IMR-90 (cell line): ENCODE results near the gene TPO. TPM values are rescaled to one million over a fixed set of nuclear protein-coding genes. Genes with fewer than 3 reads are reported as not detected.

Experiments used
- ATAC-seq: fragments of 200-7000 bp; cut with Tn5 transposase; 2 replicates; pipeline ENCODE4 v1.9.1; 2020; ENCODE audit warnings: low read depth, mild to moderate bottlenecking, moderate library complexity
- BruUV-seq: library from RNA; stranded (reverse); fragments of 400-500 nt; replicated peaks from 2 replicates; lab custom pipeline; 2021; lab: Mats Ljungman, UMichigan
- CTCF ChIA-PET: fragments of 300-600 bp; formaldehyde crosslinking; extraction: SDS; loops from one replicate; lab custom pipeline; 2021; ENCODE audit warnings: antibody characterized with exemption; lab: Yijun Ruan, JAX
- POLR2A ChIA-PET: fragments of 300-600 bp; sonication (Branson Sonifier 250); formaldehyde crosslinking; loops from one replicate; lab custom pipeline; 2022; ENCODE audit warnings: antibody characterized with exemption; ENCODE audit not compliant: unreplicated experiment; lab: Charles Lee
- DNase-seq: peaks from one replicate; pipeline ENCODE4 v3.0.0; 2013
- H2AFZ ChIP-seq: replicated peaks from 2 replicates; pipeline ENCODE3; 2013; ENCODE audit warnings: low read length, mild to moderate bottlenecking; ENCODE audit not compliant: poor library complexity
- H2AK5ac ChIP-seq: 2 replicates; pipeline ENCODE4 v1.6.1; 2013; ENCODE audit warnings: low read depth, low read length, inconsistent platforms
- H2AK9ac ChIP-seq: replicated peaks from 2 replicates; pipeline ENCODE3; 2013; ENCODE audit warnings: mild to moderate bottlenecking, low read depth, low read length, moderate library complexity; ENCODE audit not compliant: poor library complexity
- H2BK120ac ChIP-seq: 2 replicates; pipeline ENCODE4 v1.6.1; 2013; ENCODE audit warnings: low read depth, low read length, inconsistent platforms
- H2BK15ac ChIP-seq: 3 replicates; pipeline ENCODE4 v1.6.1; 2013; ENCODE audit warnings: low read depth, low read length, inconsistent platforms
- H2BK20ac ChIP-seq: 2 replicates; pipeline ENCODE4 v1.6.1; 2013; ENCODE audit warnings: low read depth, mild to moderate bottlenecking, inconsistent platforms, low read length, moderate library complexity
- H2BK5ac ChIP-seq: 2 replicates; pipeline ENCODE4 v1.6.1; 2013; ENCODE audit warnings: mild to moderate bottlenecking, low read depth, low read length, inconsistent platforms; ENCODE audit not compliant: poor library complexity, severe bottlenecking
- H3K14ac ChIP-seq: replicated peaks from 2 replicates; pipeline ENCODE4 v1.6.1; 2013; ENCODE audit warnings: low read depth, low read length, inconsistent platforms
- H3K18ac ChIP-seq: 2 replicates; pipeline ENCODE4 v1.6.1; 2013; ENCODE audit warnings: low read depth, low read length, control low read depth
- H3K23ac ChIP-seq: 2 replicates; pipeline ENCODE4 v1.6.1; 2013; ENCODE audit warnings: low read depth, low read length, inconsistent platforms
- H3K27ac ChIP-seq: 2 replicates; pipeline ENCODE4 v1.5.1; 2013; ENCODE audit warnings: mild to moderate bottlenecking, control low read depth, low read length; ENCODE audit not compliant: insufficient read depth
- H3K27me3 ChIP-seq: 2 replicates; pipeline ENCODE4 v1.6.1; 2013; ENCODE audit warnings: low read length; ENCODE audit not compliant: control insufficient read depth, insufficient read depth
- H3K36me3 ChIP-seq: 2 replicates; pipeline ENCODE4 v1.6.1; 2013; ENCODE audit warnings: low read length, mixed read lengths; ENCODE audit not compliant: control insufficient read depth, insufficient read depth
- H3K4ac ChIP-seq: 2 replicates; pipeline ENCODE4 v1.6.1; 2013; ENCODE audit warnings: low read depth, low read length, inconsistent platforms
- H3K4me1 ChIP-seq: 2 replicates; pipeline ENCODE4 v1.6.1; 2013; ENCODE audit warnings: low read length, mixed read lengths; ENCODE audit not compliant: control insufficient read depth, insufficient read depth
- H3K4me2 ChIP-seq: 2 replicates; pipeline ENCODE4 v1.6.1; 2013; ENCODE audit warnings: low read depth, mild to moderate bottlenecking, control low read depth, low read length, moderate library complexity
- H3K4me3 ChIP-seq: 2 replicates; pipeline ENCODE4 v1.5.1; 2013; ENCODE audit warnings: low read depth, mild to moderate bottlenecking, control low read depth, low read length, moderate library complexity; ENCODE audit not compliant: insufficient read depth
- H3K56ac ChIP-seq: 2 replicates; pipeline ENCODE4 v1.6.1; 2013; ENCODE audit warnings: low read length, inconsistent platforms; ENCODE audit not compliant: insufficient read depth; ENCODE audit errors: extremely low read depth
- H3K79me1 ChIP-seq, 2 experiments: 2 replicates each; pipeline ENCODE4 v1.6.1; 2013; ENCODE audit warnings: low read length in 2 of 2, inconsistent platforms in 1 of 2, low read depth in 1 of 2
- H3K9ac ChIP-seq: 2 replicates; pipeline ENCODE4 v1.6.1; 2013; ENCODE audit warnings: low read depth, low read length, control low read depth
- H3K9me1 ChIP-seq: 2 replicates; pipeline ENCODE4 v1.6.1; 2013; ENCODE audit warnings: low read length, inconsistent platforms; ENCODE audit not compliant: insufficient read depth
- H3K9me3 ChIP-seq: 2 replicates; pipeline ENCODE4 v1.6.1; 2013; ENCODE audit warnings: low read length; ENCODE audit not compliant: control insufficient read depth, insufficient read depth
- H4K20me1 ChIP-seq: 2 replicates; pipeline ENCODE4 v1.6.1; 2013; ENCODE audit warnings: low read length, inconsistent platforms; ENCODE audit not compliant: insufficient read depth
- H4K5ac ChIP-seq: 2 replicates; pipeline ENCODE4 v1.6.1; 2013; ENCODE audit warnings: mild to moderate bottlenecking, low read depth, low read length, control low read depth
- H4K8ac ChIP-seq, 2 experiments: 2 replicates each; pipeline ENCODE4 v1.6.1; 2013; ENCODE audit warnings: low read depth in 2 of 2, low read length in 2 of 2, control low read depth in 1 of 2, inconsistent platforms in 1 of 2
- H4K91ac ChIP-seq: 2 replicates; pipeline ENCODE4 v1.6.1; 2013; ENCODE audit warnings: low read depth, low read length, inconsistent platforms; ENCODE audit not compliant: insufficient read depth
- FOS ChIP-seq: fragments of 150-350 bp; IDR thresholded peaks from 2 replicates; pipeline ENCODE4 v1.6.1; 2016; ENCODE audit warnings: low read depth, low read length
- SMC3 ChIP-seq: fragments of 150-350 bp; IDR thresholded peaks from 2 replicates; pipeline ENCODE4 v1.6.1; 2016; ENCODE audit warnings: low read depth, mild to moderate bottlenecking, antibody characterized with exemption, low read length, moderate library complexity
- WGBS, 2 experiments: methylation state at CpG; one replicate each; pipeline versions ENCODE4 v1.1.5 to v1.1.7; 2013; ENCODE audit warnings: missing lambda C conversion rate in 2 of 2; ENCODE audit not compliant: insufficient read length in 1 of 2; ENCODE audit errors: extremely low coverage in 2 of 2; 5-methylcytosine and 5-hydroxymethylcytosine counted together
- dilution Hi-C: fragments of 300-500 bp; cut with HindIII; formaldehyde crosslinking; loops from one replicate; pipeline ENCODE4 v1.14.3; 2018; ENCODE audit warnings: low sequenced_read_pairs; ENCODE audit not compliant: unreplicated experiment
- in situ Hi-C: fragments of 300-500 bp; cut with MboI; formaldehyde crosslinking; loops from 3 replicates; pipeline ENCODE4 v1.14.3; 2019; ENCODE audit warnings: low sequenced_read_pairs, inconsistent platforms, mixed read lengths
- intact Hi-C: fragments of 100-400 bp; cut with micrococcal nuclease; formaldehyde crosslinking; loops from 2 replicates; pipeline ENCODE4 v1.10.0; 2022
- polyA plus RNA-seq, 3 experiments: library from polyadenylated mRNA; depleted of rRNA; stranded (reverse); fragments of >200 nt; gene quantifications; 2 replicates each; pipeline ENCODE4 v1.2.3, GENCODE V29; 2012; ENCODE audit warnings: low replicate concordance in 1 of 3
- total RNA-seq: library from RNA; depleted of rRNA; stranded (reverse); fragments of >200 nt; gene quantifications from 2 replicates; pipeline ENCODE4 v1.2.3, GENCODE V29; 2012
- TF ChIP-seq, protein P1 (sequence below): fragments of 150-350 bp; IDR thresholded peaks from 2 replicates; pipeline ENCODE4 v1.6.1; 2016; ENCODE audit warnings: low read depth, mild to moderate bottlenecking, low read length, moderate library complexity, borderline replicate concordance

Gene TPO
- total and polyA plus RNA-seq, 2 of the 4 experiments (the other 2 are of a cell fraction) = not detected

DNA sequence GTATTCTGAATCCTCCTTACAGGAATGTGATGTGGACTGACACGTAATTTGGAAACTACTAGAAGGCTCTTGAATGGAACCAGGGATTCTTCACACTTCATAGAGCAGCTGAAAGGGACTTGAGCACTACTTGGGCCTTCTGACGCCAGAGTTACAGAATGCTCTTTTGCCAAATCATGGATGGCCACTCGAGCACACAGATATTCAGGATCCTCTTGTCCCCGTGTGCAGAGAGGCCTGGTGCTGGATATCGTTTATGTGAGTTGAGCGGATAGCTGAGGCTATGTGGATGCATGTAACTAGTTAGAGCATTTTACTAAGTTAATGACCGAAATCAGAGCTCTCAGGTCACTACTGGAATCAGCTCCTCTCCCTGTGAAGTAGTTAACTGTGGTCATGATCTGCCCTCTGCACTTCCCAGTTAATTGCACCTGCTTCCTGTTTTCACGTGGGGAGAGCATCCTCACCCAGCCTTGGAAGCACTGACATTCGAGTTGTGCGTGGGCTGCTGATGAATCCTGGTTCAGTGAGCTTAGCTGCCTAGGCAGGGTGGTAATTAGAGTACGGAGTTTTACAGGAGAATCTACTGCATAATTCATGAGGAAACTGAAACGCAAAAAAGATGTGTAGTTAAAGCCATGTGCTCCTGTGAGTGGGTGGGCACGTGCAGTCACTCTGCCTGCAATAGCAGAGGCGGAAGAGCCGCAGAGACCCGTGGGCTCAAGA lies 5.2 kb upstream of the TPO start:
- H3K79me1 ChIP-seq = no peaks in the 10 kb centered on the region
- no peak overlapping the region for H4K5ac ChIP-seq
- dilution Hi-C loops = no loop called here
- no peak for DNase-seq
- H2AK9ac ChIP-seq = no peak overlapping the region
- H3K27me3 ChIP-seq = no peaks in the 10 kb centered on the region
- TF ChIP-seq, protein P1, sequence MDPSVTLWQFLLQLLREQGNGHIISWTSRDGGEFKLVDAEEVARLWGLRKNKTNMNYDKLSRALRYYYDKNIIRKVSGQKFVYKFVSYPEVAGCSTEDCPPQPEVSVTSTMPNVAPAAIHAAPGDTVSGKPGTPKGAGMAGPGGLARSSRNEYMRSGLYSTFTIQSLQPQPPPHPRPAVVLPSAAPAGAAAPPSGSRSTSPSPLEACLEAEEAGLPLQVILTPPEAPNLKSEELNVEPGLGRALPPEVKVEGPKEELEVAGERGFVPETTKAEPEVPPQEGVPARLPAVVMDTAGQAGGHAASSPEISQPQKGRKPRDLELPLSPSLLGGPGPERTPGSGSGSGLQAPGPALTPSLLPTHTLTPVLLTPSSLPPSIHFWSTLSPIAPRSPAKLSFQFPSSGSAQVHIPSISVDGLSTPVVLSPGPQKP = no peak
- no peak for TF ChIP-seq SMC3
- no peak for TF ChIP-seq FOS
- ATAC-seq = no peak
- no peak overlapping the region for H3K4ac ChIP-seq
- no peak overlapping the region for H2BK15ac ChIP-seq
- H3K27ac ChIP-seq = no peak overlapping the region
- WGBS, 2 experiments = no CpG with 5 or more reads among the region's 16 CpGs
- H3K56ac ChIP-seq = no peak overlapping the region
- H3K9ac ChIP-seq = no peak overlapping the region
- no peak overlapping the region for H2BK120ac ChIP-seq
- no peak overlapping the region for H2AK5ac ChIP-seq
- no peaks in the 10 kb centered on the region for H3K4me1 ChIP-seq
- H3K23ac ChIP-seq = no peak overlapping the region
- no peak overlapping the region for H3K4me2 ChIP-seq
- no peak overlapping the region for H2BK20ac ChIP-seq
- no peak overlapping the region for H3K14ac ChIP-seq
- H2BK5ac ChIP-seq = no peak overlapping the region
- ChIA-PET CTCF (no interaction called here), POLR2A (no interaction called here)
- no peak overlapping the region for H4K91ac ChIP-seq
- H3K36me3 ChIP-seq = no peaks in the 10 kb centered on the region
- BruUV-seq = no TSS peak
- H3K9me3 ChIP-seq = peaks cover 19% of the 10 kb centered on the region
- H3K4me3 ChIP-seq = no peak overlapping the region
- H4K8ac ChIP-seq = no peak overlapping the region
- intact Hi-C loops = no loop called here
- in situ Hi-C loops = no loop called here
- no peaks in the 10 kb centered on the region for H3K9me1 ChIP-seq
- H2AFZ ChIP-seq = no peak overlapping the region
- H4K20me1 ChIP-seq = no peaks in the 10 kb centered on the region
- no peak overlapping the region for H3K18ac ChIP-seq
